ENCODE results near the gene UFSP2. TPM values are rescaled to one million over a fixed set of nuclear protein-coding genes. Genes with fewer than 3 reads are reported as not detected.

Gene UFSP2
- total RNA-seq, 1 experiment from 2014 or later: 22.7 TPM

GRCh38 chr4:185392156-185392555 lies 33.6 kb downstream of the UFSP2 start:
- ChIA-PET POLR2A (ENCODE audit: unreplicated experiment) (no interaction called here), CTCF (no interaction called here)
- no peaks in the 10 kb centered on the region; the same call in 1 of the 2 replicates for H3K9me2 ChIP-seq (ENCODE audit: insufficient read depth)
- no peak overlapping the region for H3K27ac ChIP-seq
- no peak overlapping the region for H2AFZ ChIP-seq
- H3K4me1 ChIP-seq (replicated peaks; ENCODE audit: insufficient read depth): peaks cover 9% of the 10 kb centered on the region
- no peaks in the 10 kb centered on the region for H3K36me3 ChIP-seq (ENCODE audit: low read depth)
- peaks cover 8% of the 10 kb centered on the region; the same call in 1 of the 2 replicates for H3F3A ChIP-seq (ENCODE audit: insufficient read depth, low read depth)
- H3K79me2 ChIP-seq (ENCODE audit: low read depth): no peaks in the 10 kb centered on the region
- H3K27me3 ChIP-seq (ENCODE audit: insufficient read depth, low read depth): no peaks in the 10 kb centered on the region
- no peaks in the 10 kb centered on the region for H4K20me1 ChIP-seq (ENCODE audit: insufficient read depth)
- no peaks in the 10 kb centered on the region for H3K9me3 ChIP-seq (ENCODE audit: insufficient read depth, low read depth)
- H3K4me3 ChIP-seq: no peak overlapping the region
- intact Hi-C loops (cut with micrococcal nuclease; ENCODE audit: unreplicated experiment): loop anchor here (10.0 kb wide), 1 partner anchor 203 kb away; no protein-coding TSS in a partner anchor
- BruUV-seq (replicated peaks): no TSS peak
- H3K4me2 ChIP-seq: no peak overlapping the region
- no peak for DNase-seq
- TF ChIP-seq CTCF (conservative IDR thresholded peaks at IDR 0.05) (no peak), EZH2 (IDR thresholded peaks at IDR 0.05; ENCODE audit: low read depth) (no peak)

- Histone ChIP-seq H2AFZ (no peak overlapping the region), H3K27me3 (ENCODE audit: insufficient read depth, low read depth) (no peaks in the 10 kb centered on the region), H3K79me2 (ENCODE audit: low read depth) (no peaks in the 10 kb centered on the region), H3K4me2 (no peak overlapping the region), H3K27ac (no peak overlapping the region), H3K9me3 (ENCODE audit: insufficient read depth, low read depth) (no peaks in the 10 kb centered on the region), H3K4me3 (no peak overlapping the region), H3F3A (ENCODE audit: insufficient read depth, low read depth) (0 out of 2 replicates have a peak, but pooled peaks cover 3% of the 10 kb centered on the region), H4K20me1 (ENCODE audit: insufficient read depth) (no peaks in the 10 kb centered on the region), H3K9me2 (ENCODE audit: insufficient read depth) (no peaks in the 10 kb centered on the region; the same call in 1 of the 2 replicates), H3K4me1 (replicated peaks; ENCODE audit: insufficient read depth) (peaks cover 9% of the 10 kb centered on the region; the same call in 1 of the 2 replicates), H3K36me3 (ENCODE audit: low read depth) (no peaks in the 10 kb centered on the region)
- ChIA-PET CTCF (no interaction called here), POLR2A (ENCODE audit: unreplicated experiment) (no interaction called here)
- no peak for DNase-seq
- TF ChIP-seq EZH2 (IDR thresholded peaks at IDR 0.05; ENCODE audit: low read depth) (no peak), CTCF (conservative IDR thresholded peaks at IDR 0.05) (no peak)
- intact Hi-C loops (cut with micrococcal nuclease; ENCODE audit: unreplicated experiment): loop anchor here (10.0 kb wide), 1 partner anchor 204 kb away; no protein-coding TSS in a partner anchor
- BruUV-seq (replicated peaks): no TSS peak
Measured at GRCh38 chr4:185390941-185391340, 34.8 kb downstream of the UFSP2 start.

- no peak overlapping the region for H2AFZ ChIP-seq
- no peaks in the 10 kb centered on the region for H3K27me3 ChIP-seq (ENCODE audit: insufficient read depth, low read depth)
- H3K9me3 ChIP-seq (ENCODE audit: insufficient read depth, low read depth): no peaks in the 10 kb centered on the region
- peaks cover 15% of the 10 kb centered on the region for H3K4me1 ChIP-seq (replicated peaks; ENCODE audit: insufficient read depth)
- no peak for DNase-seq
- no peak overlapping the region for H3K27ac ChIP-seq
- intact Hi-C loops (cut with micrococcal nuclease; ENCODE audit: unreplicated experiment): no loop called here
- no peak for TF ChIP-seq CTCF (conservative IDR thresholded peaks at IDR 0.05)
- no peak for TF ChIP-seq EZH2 (IDR thresholded peaks at IDR 0.05; ENCODE audit: low read depth)
- H3K36me3 ChIP-seq (ENCODE audit: low read depth): no peaks in the 10 kb centered on the region
- POLR2A ChIA-PET (ENCODE audit: unreplicated experiment): no interaction called here
- no TSS peak for BruUV-seq (replicated peaks)
- H3K79me2 ChIP-seq (ENCODE audit: low read depth): no peaks in the 10 kb centered on the region
- CTCF ChIA-PET: no interaction called here
- no peak overlapping the region for H3K4me3 ChIP-seq
- peaks cover 9% of the 10 kb centered on the region; the same call in 1 of the 2 replicates for H3F3A ChIP-seq (ENCODE audit: insufficient read depth, low read depth)
- no peaks in the 10 kb centered on the region for H4K20me1 ChIP-seq (ENCODE audit: insufficient read depth)
- no peaks in the 10 kb centered on the region; the same call in 1 of the 2 replicates for H3K9me2 ChIP-seq (ENCODE audit: insufficient read depth)
- H3K4me2 ChIP-seq: no peak overlapping the region
Measured at GRCh38 chr4:185387957-185388356, 37.8 kb downstream of the UFSP2 start.
